ENCODE data around the gene OR5B2.

GRCh38 chr11:58406774-58407173 lies 21.1 kb downstream of the OR5B2 start, which contains the start of gene OR5B3:
- TF ChIP-seq CTCF (optimal IDR thresholded peaks at IDR 0.05 in 1 of 3, IDR thresholded peaks at IDR 0.05 in 1 of 3, conservative IDR thresholded peaks at IDR 0.05 in 1 of 3; ENCODE audit: extremely low read depth in 1 of 3, insufficient read depth in 2 of 3, low read length in 3 of 3) (no peak), EZH2 (IDR thresholded peaks at IDR 0.05; ENCODE audit: low read length) (no peak)
